Neural cell (in vitro differentiated cells): ENCODE measurements around the gene CDC34. TPM values are rescaled to one million over a fixed set of nuclear protein-coding genes. Genes with fewer than 3 reads are reported as not detected.

Source experiments
- H2AFZ ChIP-seq: fragments of 200-600, 300-800 bp; sonication (generic), shearing (Covaris generic); 2 replicates; pipeline ENCODE4 v1.6.0; 2014; ENCODE audit warnings: low read depth, mild to moderate bottlenecking, antibody characterized with exemption, low read length, moderate library complexity
- H3F3A ChIP-seq: fragments of 200-600 bp; shearing (Covaris generic); 2 replicates; pipeline ENCODE4 v1.6.1; 2016; ENCODE audit warnings: mild to moderate bottlenecking, moderate library complexity, mixed read lengths, antibody characterized with exemption, low read length; ENCODE audit not compliant: insufficient read depth, poor library complexity, severe bottlenecking
- H3K27ac ChIP-seq: fragments of 200-600, 300-800 bp; sonication (generic), shearing (Covaris generic); 2 replicates; pipeline ENCODE4 v1.5.1; 2014; ENCODE audit warnings: mild to moderate bottlenecking, low read length, moderate library complexity
- H3K27me3 ChIP-seq: fragments of 300-800, 200-600 bp; sonication (generic), shearing (Covaris generic); 2 replicates; pipeline ENCODE4 v1.6.0; 2014; ENCODE audit warnings: mild to moderate bottlenecking, low read depth, low read length, moderate library complexity; ENCODE audit not compliant: insufficient read depth
- H3K36me3 ChIP-seq: fragments of 300-800, 200-600 bp; sonication (generic), shearing (Covaris generic); 2 replicates; pipeline ENCODE4 v1.5.1; 2014; ENCODE audit warnings: mild to moderate bottlenecking, antibody characterized with exemption, low read length, moderate library complexity; ENCODE audit not compliant: insufficient read depth
- H3K4me2 ChIP-seq: fragments of 300-800, 200-600 bp; sonication (generic), shearing (Covaris generic); 2 replicates; pipeline ENCODE4 v1.6.0; 2014; ENCODE audit warnings: mild to moderate bottlenecking, low read length
- H3K4me3 ChIP-seq: fragments of 300-800, 200-600 bp; sonication (generic), shearing (Covaris generic); 2 replicates; pipeline ENCODE4 v1.5.1; 2014; ENCODE audit warnings: mild to moderate bottlenecking, low read length, moderate library complexity
- H3K79me2 ChIP-seq: fragments of 200-600 bp; shearing (Covaris generic); replicated peaks from 2 replicates; pipeline ENCODE4 v1.6.0; 2014; ENCODE audit warnings: mild to moderate bottlenecking, low read length, moderate library complexity; ENCODE audit not compliant: insufficient read depth
- H3K9ac ChIP-seq: fragments of 300-800, 200-600 bp; sonication (generic), shearing (Covaris generic); 2 replicates; pipeline ENCODE4 v1.6.1; 2016; ENCODE audit warnings: mild to moderate bottlenecking, low read length, mixed read lengths
- H3K9me2 ChIP-seq: fragments of 200-600 bp; shearing (Covaris generic); 2 replicates; pipeline ENCODE4 v1.6.1; 2016; ENCODE audit warnings: mild to moderate bottlenecking, low read length, mixed read lengths; ENCODE audit not compliant: insufficient read depth
- H3K9me3 ChIP-seq: fragments of 200-600, 300-800 bp; sonication (generic), shearing (Covaris generic); 2 replicates; pipeline ENCODE4 v1.6.1; 2016; ENCODE audit warnings: mild to moderate bottlenecking, mixed run types, low read length, moderate library complexity, mixed read lengths
- H4K20me1 ChIP-seq: fragments of 200-600 bp; shearing (Covaris generic); 2 replicates; pipeline ENCODE4 v1.6.1; 2016; ENCODE audit warnings: mild to moderate bottlenecking, mixed run types; ENCODE audit not compliant: insufficient read depth
- EP300 ChIP-seq: fragments of 450-650 bp; conservative IDR thresholded peaks from 2 replicates; pipeline ENCODE4 v1.6.1; 2014; ENCODE audit warnings: antibody characterized with exemption, mild to moderate bottlenecking, moderate library complexity; ENCODE audit not compliant: poor library complexity, severe bottlenecking
- EZH2 ChIP-seq: fragments of 200-600, 300-800 bp; shearing (Covaris generic), sonication (generic); IDR thresholded peaks from 2 replicates; pipeline ENCODE4 v1.6.1; 2014; ENCODE audit warnings: antibody characterized with exemption, low read length, borderline replicate concordance, mild to moderate bottlenecking; ENCODE audit not compliant: insufficient read depth, poor library complexity, severe bottlenecking
- MXI1 ChIP-seq: fragments of 450-650 bp; conservative IDR thresholded peaks from 2 replicates; pipeline ENCODE4 v1.6.1; 2014; ENCODE audit warnings: antibody characterized with exemption, mild to moderate bottlenecking; ENCODE audit not compliant: poor library complexity, severe bottlenecking
- POLR2AphosphoS5 ChIP-seq: IDR thresholded peaks from 2 replicates; pipeline ENCODE4 v1.6.1; 2012
- RAD21 ChIP-seq: fragments of 450-650 bp; conservative IDR thresholded peaks from 2 replicates; pipeline ENCODE4 v1.6.1; 2014; ENCODE audit warnings: antibody characterized with exemption, mild to moderate bottlenecking, moderate library complexity
- REST ChIP-seq: IDR thresholded peaks from 2 replicates; pipeline ENCODE4 v1.6.1; 2012; ENCODE audit warnings: borderline replicate concordance
- SMC3 ChIP-seq: fragments of 450-650 bp; conservative IDR thresholded peaks from 2 replicates; pipeline ENCODE4 v1.6.1; 2014; ENCODE audit warnings: antibody characterized with exemption, mild to moderate bottlenecking, moderate library complexity; ENCODE audit not compliant: poor library complexity
- TAF1 ChIP-seq: IDR thresholded peaks from 2 replicates; pipeline ENCODE4 v1.6.1; 2012; ENCODE audit warnings: low read depth
- polyA plus RNA-seq: library from polyadenylated mRNA; depleted of rRNA; stranded (reverse); fragments of >200 nt; gene quantifications from 2 replicates; pipeline ENCODE4 v1.2.3, GENCODE V29; 2014
- TF ChIP-seq, protein P1 (sequence below): fragments of 450-650 bp; IDR thresholded peaks from 2 replicates; pipeline ENCODE4 v1.5.1; 2014; ENCODE audit warnings: antibody characterized with exemption, mild to moderate bottlenecking, moderate library complexity; ENCODE audit not compliant: poor library complexity, severe bottlenecking

The CDC34 gene
- polyA plus RNA-seq, 1 donor from 2014 or later = 155 TPM

- Histone ChIP-seq H2AFZ (no peak overlapping the region), H3K9ac (no peak overlapping the region), H3K4me3 (no peak overlapping the region), H3K9me3 (no peaks in the 10 kb centered on the region), H3F3A (no peaks in the 10 kb centered on the region), H3K79me2 (no peaks in the 10 kb centered on the region), H3K27me3 (no peaks in the 10 kb centered on the region), H3K4me2 (no peak overlapping the region), H4K20me1 (no peaks in the 10 kb centered on the region), H3K9me2 (no peaks in the 10 kb centered on the region), H3K27ac (no peak overlapping the region), H3K36me3 (no peaks in the 10 kb centered on the region)
- no peak for TF ChIP-seq REST
- TF ChIP-seq, protein P1, sequence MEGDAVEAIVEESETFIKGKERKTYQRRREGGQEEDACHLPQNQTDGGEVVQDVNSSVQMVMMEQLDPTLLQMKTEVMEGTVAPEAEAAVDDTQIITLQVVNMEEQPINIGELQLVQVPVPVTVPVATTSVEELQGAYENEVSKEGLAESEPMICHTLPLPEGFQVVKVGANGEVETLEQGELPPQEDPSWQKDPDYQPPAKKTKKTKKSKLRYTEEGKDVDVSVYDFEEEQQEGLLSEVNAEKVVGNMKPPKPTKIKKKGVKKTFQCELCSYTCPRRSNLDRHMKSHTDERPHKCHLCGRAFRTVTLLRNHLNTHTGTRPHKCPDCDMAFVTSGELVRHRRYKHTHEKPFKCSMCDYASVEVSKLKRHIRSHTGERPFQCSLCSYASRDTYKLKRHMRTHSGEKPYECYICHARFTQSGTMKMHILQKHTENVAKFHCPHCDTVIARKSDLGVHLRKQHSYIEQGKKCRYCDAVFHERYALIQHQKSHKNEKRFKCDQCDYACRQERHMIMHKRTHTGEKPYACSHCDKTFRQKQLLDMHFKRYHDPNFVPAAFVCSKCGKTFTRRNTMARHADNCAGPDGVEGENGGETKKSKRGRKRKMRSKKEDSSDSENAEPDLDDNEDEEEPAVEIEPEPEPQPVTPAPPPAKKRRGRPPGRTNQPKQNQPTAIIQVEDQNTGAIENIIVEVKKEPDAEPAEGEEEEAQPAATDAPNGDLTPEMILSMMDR = no peak
- TF ChIP-seq SMC3 = no peak
- TF ChIP-seq TAF1 = no peak
- no peak for TF ChIP-seq EZH2
- TF ChIP-seq EP300 = no peak
- TF ChIP-seq MXI1 = no peak
- TF ChIP-seq POLR2AphosphoS5 = no peak
- TF ChIP-seq RAD21 = no peak
Observed at GRCh38 chr19:567296-567900, 35.8 kb downstream of the CDC34 start.

GRCh38 chr19:570251-570686 is 38.7 kb downstream of the CDC34 start:
- Histone ChIP-seq H3F3A (no peaks in the 10 kb centered on the region), H3K79me2 (peaks cover 25% of the 10 kb centered on the region), H3K9ac (no peak overlapping the region), H3K27me3 (no peaks in the 10 kb centered on the region), H3K4me3 (no peak overlapping the region), H2AFZ (no peak overlapping the region), H3K4me2 (no peak overlapping the region), H3K27ac (no peak overlapping the region), H3K9me2 (no peaks in the 10 kb centered on the region), H3K36me3 (no peaks in the 10 kb centered on the region), H4K20me1 (no peaks in the 10 kb centered on the region), H3K9me3 (no peaks in the 10 kb centered on the region)
- TF ChIP-seq, protein P1 = no peak
- TF ChIP-seq REST (no peak), RAD21 (no peak), POLR2AphosphoS5 (no peak), SMC3 (no peak), EP300 (no peak), EZH2 (no peak), TAF1 (no peak), MXI1 (no peak)
